Lower lobe of right lung (tissue), 2 donors: ENCODE data around the gene CALHM3. TPM values are rescaled to one million over a fixed set of nuclear protein-coding genes. Genes with fewer than 3 reads are reported as not detected.
A peak's percentile ranks its signal among the peaks of the same experiment; 100 is the strongest.

ENCODE experiments used
- ATAC-seq, 2 donors: fragments of 200-7000 bp; cut with Tn5 transposase; one replicate each; pipeline ENCODE4 v1.9.1; 2020 to 2022; ENCODE audit warnings: mild to moderate bottlenecking in 2 of 2, moderate library complexity in 2 of 2
- DNase-seq: peaks from one replicate; pipeline ENCODE4 v3.0.0-alpha.2; 2020
- H3K27ac ChIP-seq: fragments of 200-600 bp; one replicate; pipeline ENCODE4 v1.8.0; 2022
- H3K27me3 ChIP-seq: fragments of 200-600 bp; one replicate; pipeline ENCODE4 v1.8.0; 2022; ENCODE audit warnings: low read depth
- H3K36me3 ChIP-seq: fragments of 200-600 bp; one replicate; pipeline ENCODE4 v1.8.0; 2022; ENCODE audit warnings: mild to moderate bottlenecking
- H3K4me1 ChIP-seq: fragments of 200-600 bp; one replicate; pipeline ENCODE4 v1.8.0; 2022
- H3K4me3 ChIP-seq: fragments of 200-600 bp; one replicate; pipeline ENCODE4 v1.8.0; 2022; ENCODE audit warnings: mild to moderate bottlenecking
- H3K9me3 ChIP-seq: fragments of 200-600 bp; one replicate; pipeline ENCODE4 v1.8.0; 2022
- CTCF ChIP-seq: fragments of 200-600 bp; IDR thresholded peaks from one replicate; pipeline ENCODE4 v1.8.0; 2022; ENCODE audit warnings: antibody characterized with exemption, mild to moderate bottlenecking
- intact Hi-C: fragments of 100-400 bp; cut with DNase I; formaldehyde crosslinking; loops from one replicate; pipeline ENCODE4 v1.11.0; 2022
- total RNA-seq: library from RNA; stranded (reverse); fragmentation: NEBNext Ultra II Directional; extraction: Animal tissue kit (Norgen Biotek cat#: 25700); gene quantifications from one replicate; pipeline ENCODE4 v1.2.1, GENCODE V29; 2021
- donor health status: DM: no; HTN: yes; CAD: no; lungs with severe emphysema.

The CALHM3 gene
- total RNA-seq, 1 donor from 2014 or later, result not detected

- Histone ChIP-seq H3K4me1 (peaks cover 70% of the 10 kb centered on the region), H3K27me3 (no peaks in the 10 kb centered on the region), H3K4me3 (no peak overlapping the region), H3K9me3 (no peaks in the 10 kb centered on the region), H3K27ac (peak overlapping the region; percentile 6), H3K36me3 (peaks cover 83% of the 10 kb centered on the region)
- TF ChIP-seq CTCF, result no peak
- intact Hi-C loops, result no loop called here
- peak; percentile 34 for DNase-seq
- no peak for ATAC-seq
Observed at GRCh38 chr10:103447187-103447586, 31.9 kb downstream of the CALHM3 start.

GRCh38 chr10:103445767-103446567 lies 33.1 kb downstream of the CALHM3 start:
- peaks cover 96% of the 10 kb centered on the region for H3K36me3 ChIP-seq
- no peak for TF ChIP-seq CTCF
- intact Hi-C loops, result no loop called here
- no peak overlapping the region for H3K4me3 ChIP-seq
- ATAC-seq, result peak; percentile 39 to 44
- peaks cover 71% of the 10 kb centered on the region for H3K4me1 ChIP-seq
- H3K9me3 ChIP-seq, result no peaks in the 10 kb centered on the region
- no peaks in the 10 kb centered on the region for H3K27me3 ChIP-seq
- peak overlapping the region; percentile 72 for H3K27ac ChIP-seq
- DNase-seq, result no peak

DNA sequence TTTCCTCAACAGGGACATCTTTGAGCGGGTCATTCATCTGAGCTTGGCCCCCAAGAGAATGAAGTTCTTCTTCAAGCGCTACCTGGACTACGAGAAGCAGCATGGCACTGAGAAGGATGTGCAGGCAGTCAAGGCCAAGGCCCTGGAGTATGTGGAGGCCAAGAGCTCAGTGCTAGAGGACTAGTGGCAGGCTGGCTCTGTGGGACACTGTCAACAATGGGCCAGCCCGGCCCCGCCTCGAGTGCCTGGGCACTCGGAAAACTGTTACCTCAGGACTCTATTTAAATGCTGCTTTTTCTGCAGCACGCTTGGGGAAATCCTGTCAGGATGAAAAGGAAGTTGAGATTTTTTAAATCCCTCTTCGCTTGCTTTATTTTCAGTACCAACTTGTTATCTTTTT lies 33.7 kb downstream of the CALHM3 start:
- no peak for DNase-seq
- Histone ChIP-seq H3K36me3 (peaks cover 100% of the 10 kb centered on the region), H3K27me3 (no peaks in the 10 kb centered on the region), H3K4me3 (no peak overlapping the region), H3K27ac (peak overlapping the region; percentile 72), H3K4me1 (peaks cover 66% of the 10 kb centered on the region), H3K9me3 (no peaks in the 10 kb centered on the region)
- ATAC-seq, result no peak
- intact Hi-C loops, result no loop called here
- TF ChIP-seq CTCF, result no peak

DNA sequence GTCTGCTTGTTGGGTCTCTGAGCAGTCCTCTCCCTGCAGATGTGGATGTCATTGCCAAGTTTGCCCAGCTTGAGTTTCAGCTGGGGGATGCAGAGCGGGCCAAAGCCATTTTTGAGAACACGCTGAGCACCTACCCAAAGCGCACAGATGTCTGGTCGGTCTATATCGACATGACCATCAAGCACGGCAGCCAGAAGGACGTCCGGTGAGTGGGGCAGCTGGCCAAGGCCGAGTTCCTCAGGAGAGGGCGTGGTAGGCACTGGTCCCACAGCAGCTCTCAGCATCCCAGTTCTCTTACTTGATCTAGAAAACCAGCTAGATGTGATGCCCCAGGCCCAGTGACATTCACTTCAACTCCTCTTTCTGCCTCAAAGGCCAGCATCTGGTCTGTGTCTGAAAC lies 34.6 kb downstream of the CALHM3 start:
- no peak overlapping the region for H3K27ac ChIP-seq
- peaks cover 100% of the 10 kb centered on the region for H3K36me3 ChIP-seq
- H3K9me3 ChIP-seq, result no peaks in the 10 kb centered on the region
- no peaks in the 10 kb centered on the region for H3K27me3 ChIP-seq
- no peak for ATAC-seq
- peaks cover 57% of the 10 kb centered on the region for H3K4me1 ChIP-seq
- intact Hi-C loops, result no loop called here
- TF ChIP-seq CTCF, result no peak
- DNase-seq, result no peak
- H3K4me3 ChIP-seq, result no peak overlapping the region

DNA sequence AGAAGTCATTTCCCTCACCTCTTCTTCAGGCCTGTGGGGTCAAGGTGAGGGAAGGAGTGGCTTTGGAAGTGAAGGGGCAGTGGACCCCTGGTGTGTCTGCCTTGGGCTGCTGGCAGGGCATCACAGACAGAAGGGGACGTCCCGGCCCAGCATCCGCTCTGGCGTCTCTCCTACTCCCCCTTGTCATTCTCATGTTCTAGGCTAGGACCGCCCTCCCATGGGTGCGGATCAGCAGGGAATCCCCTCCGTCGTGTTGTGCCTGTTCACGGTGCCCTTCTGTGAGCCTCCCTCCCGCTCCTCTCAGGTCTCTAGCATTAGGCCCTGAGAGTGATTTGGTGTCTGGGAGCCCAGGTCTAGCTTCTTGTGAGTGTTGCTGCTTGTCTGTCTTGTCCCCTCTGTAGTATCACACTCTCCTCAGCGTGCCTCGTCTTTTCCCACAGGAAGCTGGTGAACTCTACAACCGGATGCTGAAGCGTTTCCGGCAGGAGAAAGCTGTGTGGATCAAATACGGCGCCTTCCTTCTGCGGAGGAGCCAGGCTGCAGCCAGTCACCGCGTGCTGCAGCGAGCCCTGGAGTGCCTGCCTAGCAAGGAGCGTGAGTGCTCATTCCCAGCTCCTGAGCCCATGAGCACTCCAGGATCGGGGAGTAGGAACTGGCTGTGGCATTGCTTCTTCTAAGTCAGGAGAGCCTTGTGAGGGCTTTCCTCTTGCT lies 35.4 kb downstream of the CALHM3 start:
- peaks cover 100% of the 10 kb centered on the region for H3K36me3 ChIP-seq
- peak overlapping the region; percentile 24 for H3K27ac ChIP-seq
- no peak for ATAC-seq
- H3K4me3 ChIP-seq, result no peak overlapping the region
- TF ChIP-seq CTCF, result no peak
- no peaks in the 10 kb centered on the region for H3K9me3 ChIP-seq
- no peak for DNase-seq
- peaks cover 48% of the 10 kb centered on the region for H3K4me1 ChIP-seq
- no peaks in the 10 kb centered on the region for H3K27me3 ChIP-seq
- intact Hi-C loops, result no loop called here
